DOHH2 (cell line): ENCODE results near the gene WWP2.

Source experiments
- EZH2phosphoT487 ChIP-seq: fragments of 200-600 bp; sonication (generic); IDR thresholded peaks from 2 replicates; pipeline ENCODE4 v1.6.1; 2017; ENCODE audit warnings: borderline replicate concordance, mild to moderate bottlenecking, antibody characterized with exemption, low read length, moderate library complexity, mixed read lengths
- TF ChIP-seq, protein P1 (sequence below): fragments of 200-600 bp; sonication (generic); IDR thresholded peaks from one replicate; pipeline ENCODE4 v1.5.1; 2014; ENCODE audit warnings: antibody characterized with exemption, mild to moderate bottlenecking, low read depth, low read length; ENCODE audit not compliant: poor library complexity, severe bottlenecking

- TF ChIP-seq, protein P1, sequence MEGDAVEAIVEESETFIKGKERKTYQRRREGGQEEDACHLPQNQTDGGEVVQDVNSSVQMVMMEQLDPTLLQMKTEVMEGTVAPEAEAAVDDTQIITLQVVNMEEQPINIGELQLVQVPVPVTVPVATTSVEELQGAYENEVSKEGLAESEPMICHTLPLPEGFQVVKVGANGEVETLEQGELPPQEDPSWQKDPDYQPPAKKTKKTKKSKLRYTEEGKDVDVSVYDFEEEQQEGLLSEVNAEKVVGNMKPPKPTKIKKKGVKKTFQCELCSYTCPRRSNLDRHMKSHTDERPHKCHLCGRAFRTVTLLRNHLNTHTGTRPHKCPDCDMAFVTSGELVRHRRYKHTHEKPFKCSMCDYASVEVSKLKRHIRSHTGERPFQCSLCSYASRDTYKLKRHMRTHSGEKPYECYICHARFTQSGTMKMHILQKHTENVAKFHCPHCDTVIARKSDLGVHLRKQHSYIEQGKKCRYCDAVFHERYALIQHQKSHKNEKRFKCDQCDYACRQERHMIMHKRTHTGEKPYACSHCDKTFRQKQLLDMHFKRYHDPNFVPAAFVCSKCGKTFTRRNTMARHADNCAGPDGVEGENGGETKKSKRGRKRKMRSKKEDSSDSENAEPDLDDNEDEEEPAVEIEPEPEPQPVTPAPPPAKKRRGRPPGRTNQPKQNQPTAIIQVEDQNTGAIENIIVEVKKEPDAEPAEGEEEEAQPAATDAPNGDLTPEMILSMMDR = no peak
- no peak for TF ChIP-seq EZH2phosphoT487
Measured at GRCh38 chr16:69763599-69763942, 1.4 kb downstream of the WWP2 start.
